Neuronal stem cell (in vitro differentiated cells): ENCODE data around the gene GSTO2.

Source experiments
- DNase-seq: peaks from one replicate; pipeline ENCODE4 v3.0.0-alpha.2; 2013; ENCODE audit warnings: low spot score
- H2AFZ ChIP-seq: one replicate; pipeline ENCODE4 v1.6.1; 2013; ENCODE audit warnings: mild to moderate bottlenecking, low read length, inconsistent platforms
- H2AK5ac ChIP-seq: 2 replicates; pipeline ENCODE4 v1.6.1; 2013; ENCODE audit warnings: low read depth, mild to moderate bottlenecking, inconsistent platforms, low read length, moderate library complexity, mixed read lengths
- H2BK120ac ChIP-seq: 2 replicates; pipeline ENCODE4 v1.6.1; 2013; ENCODE audit warnings: low read depth, mild to moderate bottlenecking, inconsistent platforms, low read length, moderate library complexity, mixed read lengths
- H2BK12ac ChIP-seq: one replicate; pipeline ENCODE4 v1.6.1; 2013; ENCODE audit warnings: low read length, inconsistent platforms
- H2BK15ac ChIP-seq: 2 replicates; pipeline ENCODE4 v1.6.1; 2013; ENCODE audit warnings: mild to moderate bottlenecking, low read length, inconsistent platforms, mixed read lengths
- H2BK5ac ChIP-seq: one replicate; pipeline ENCODE4 v1.6.1; 2013; ENCODE audit warnings: inconsistent platforms, mild to moderate bottlenecking, low read length, moderate library complexity
- H3K14ac ChIP-seq: one replicate; pipeline ENCODE4 v1.6.1; 2013; ENCODE audit warnings: low read length, inconsistent platforms
- H3K18ac ChIP-seq: 2 replicates; pipeline ENCODE4 v1.6.1; 2013; ENCODE audit warnings: low read length, inconsistent platforms
- H3K23ac ChIP-seq: 2 replicates; pipeline ENCODE4 v1.6.1; 2013; ENCODE audit warnings: low read depth, mild to moderate bottlenecking, mixed read lengths, low read length, inconsistent platforms; ENCODE audit not compliant: poor library complexity
- H3K27ac ChIP-seq: replicated peaks from 3 replicates; pipeline ENCODE4 v1.5.1; 2013; ENCODE audit warnings: low read length, inconsistent platforms
- H3K27me3 ChIP-seq, 3 experiments: 2 replicates each; pipeline ENCODE4 v1.6.1; 2013; ENCODE audit warnings: low read length in 3 of 3, mild to moderate bottlenecking in 2 of 3, inconsistent platforms in 1 of 3, low read depth in 1 of 3, mixed read lengths in 1 of 3, moderate library complexity in 1 of 3; ENCODE audit not compliant: control insufficient read depth in 3 of 3, insufficient read depth in 3 of 3
- H3K36me3 ChIP-seq, 2 donors: replicated peaks in 1 of 2; 2 replicates each; pipeline ENCODE4 v1.6.1; 2013; ENCODE audit warnings: low read length in 2 of 2; ENCODE audit not compliant: control insufficient read depth in 2 of 2, insufficient read depth in 2 of 2
- H3K4ac ChIP-seq: 2 replicates; pipeline ENCODE4 v1.6.1; 2013; ENCODE audit warnings: inconsistent platforms, mild to moderate bottlenecking, low read length, moderate library complexity
- H3K4me1 ChIP-seq, 2 donors: 1 replicate in 1 of 2; 2 replicates in 1 of 2; pipeline ENCODE4 v1.6.1; 2013; ENCODE audit warnings: low read length in 2 of 2, low read depth in 1 of 2; ENCODE audit not compliant: control insufficient read depth in 2 of 2, insufficient read depth in 1 of 2
- H3K4me2 ChIP-seq: one replicate; pipeline ENCODE4 v1.6.1; 2013; ENCODE audit warnings: mild to moderate bottlenecking, low read length, inconsistent platforms; ENCODE audit not compliant: insufficient read depth, poor library complexity, severe bottlenecking
- H3K4me3 ChIP-seq, 2 donors: 2 replicates each; pipeline ENCODE4 v1.5.1; 2013; ENCODE audit warnings: low read length in 2 of 2, mild to moderate bottlenecking in 2 of 2, inconsistent platforms in 1 of 2, moderate library complexity in 1 of 2
- H3K79me1 ChIP-seq: one replicate; pipeline ENCODE4 v1.6.1; 2013; ENCODE audit warnings: low read depth, mild to moderate bottlenecking, inconsistent platforms, low read length, moderate library complexity
- H3K9ac ChIP-seq: one replicate; pipeline ENCODE4 v1.6.1; 2013; ENCODE audit warnings: mild to moderate bottlenecking, low read depth, low read length, inconsistent platforms; ENCODE audit not compliant: poor library complexity
- H3K9me3 ChIP-seq, 2 donors: replicated peaks in 1 of 2; 2 replicates each; pipeline versions ENCODE3 to v1.6.1; 2013; ENCODE audit warnings: low read length in 2 of 2, mild to moderate bottlenecking in 2 of 2, inconsistent platforms in 1 of 2, low read depth in 1 of 2, mixed read lengths in 1 of 2, moderate library complexity in 1 of 2; ENCODE audit not compliant: control insufficient read depth in 2 of 2, insufficient read depth in 1 of 2
- H4K8ac ChIP-seq: one replicate; pipeline ENCODE4 v1.6.1; 2013; ENCODE audit warnings: low read depth, mild to moderate bottlenecking, inconsistent platforms, low read length, moderate library complexity
- H4K91ac ChIP-seq: one replicate; pipeline ENCODE4 v1.6.1; 2013; ENCODE audit warnings: low read length, low read depth, mild to moderate bottlenecking, inconsistent platforms; ENCODE audit not compliant: poor library complexity
- WGBS, 2 donors: extraction: QIAGEN DNeasy Blood & Tissue Kit; methylation state at CpG; one replicate each; pipeline ENCODE4 v1.1.7; 2013; ENCODE audit warnings: missing lambda C conversion rate in 2 of 2, mixed read lengths in 1 of 2; ENCODE audit not compliant: insufficient read length in 2 of 2, insufficient replicate concordance in 1 of 2; ENCODE audit errors: extremely low coverage in 2 of 2; 5-methylcytosine and 5-hydroxymethylcytosine counted together

Gene GSTO2

GRCh38 chr10:104318810-104319741 is 50.1 kb downstream of the GSTO2 start:
- Histone ChIP-seq H3K27ac (no peak overlapping the region), H3K79me1 (peaks cover 6% of the 10 kb centered on the region), H3K9ac (peak overlapping the region; percentile 21), H3K27me3 (peaks cover 0 to 6% (median 0%) of the 10 kb centered on the region in 3 experiments), H2BK15ac (no peak overlapping the region), H2AFZ (no peak overlapping the region), H3K23ac (no peak overlapping the region), H3K4me3 (no peak overlapping the region), H4K8ac (no peak overlapping the region), H3K4me1 (peaks cover 5 to 8% of the 10 kb centered on the region in 2 donors), H2BK120ac (no peak overlapping the region), H3K36me3 (peaks cover 5 to 57% of the 10 kb centered on the region in 2 donors), H2AK5ac (peak overlapping the region; percentile 21), H2BK5ac (no peak overlapping the region), H3K18ac (peak overlapping the region; percentile 54), H2BK12ac (no peak overlapping the region), H4K91ac (no peak overlapping the region), H3K4ac (no peak overlapping the region), H3K14ac (peak overlapping the region; percentile 12), H3K4me2 (no peak overlapping the region), H3K9me3 (peaks cover 0 to 2% of the 10 kb centered on the region in 2 donors)
- no peak for DNase-seq
- WGBS, 2 donors: no CpG with 5 or more reads among the region's 19 CpGs

GRCh38 chr10:104321226-104321625 is 52.2 kb downstream of the GSTO2 start:
- H3K14ac ChIP-seq: no peak overlapping the region
- H3K36me3 ChIP-seq: peaks cover 0 to 50% of the 10 kb centered on the region in 2 donors
- H3K4me2 ChIP-seq: no peak overlapping the region
- no peak overlapping the region for H2AFZ ChIP-seq
- H3K27me3 ChIP-seq: peaks cover 0 to 13% (median 0%) of the 10 kb centered on the region in 3 experiments
- H3K4me3 ChIP-seq: no peak overlapping the region
- no peak overlapping the region for H4K8ac ChIP-seq
- H4K91ac ChIP-seq: no peak overlapping the region
- no peak overlapping the region for H2BK15ac ChIP-seq
- H3K23ac ChIP-seq: no peak overlapping the region
- whole genome bisulfite sequencing, 2 donors: no CpG with 5 or more reads among the region's 6 CpGs
- H3K27ac ChIP-seq: no peak overlapping the region
- H3K79me1 ChIP-seq: peaks cover 6% of the 10 kb centered on the region
- H3K4me1 ChIP-seq: peaks cover 5 to 10% of the 10 kb centered on the region in 2 donors
- no peak overlapping the region for H2AK5ac ChIP-seq
- H3K18ac ChIP-seq: no peak overlapping the region
- H3K9ac ChIP-seq: no peak overlapping the region
- H3K9me3 ChIP-seq: peaks cover 0 to 2% of the 10 kb centered on the region in 2 donors
- H3K4ac ChIP-seq: no peak overlapping the region
- no peak overlapping the region for H2BK12ac ChIP-seq
- H2BK5ac ChIP-seq: no peak overlapping the region
- DNase-seq: no peak
- H2BK120ac ChIP-seq: no peak overlapping the region

DNA sequence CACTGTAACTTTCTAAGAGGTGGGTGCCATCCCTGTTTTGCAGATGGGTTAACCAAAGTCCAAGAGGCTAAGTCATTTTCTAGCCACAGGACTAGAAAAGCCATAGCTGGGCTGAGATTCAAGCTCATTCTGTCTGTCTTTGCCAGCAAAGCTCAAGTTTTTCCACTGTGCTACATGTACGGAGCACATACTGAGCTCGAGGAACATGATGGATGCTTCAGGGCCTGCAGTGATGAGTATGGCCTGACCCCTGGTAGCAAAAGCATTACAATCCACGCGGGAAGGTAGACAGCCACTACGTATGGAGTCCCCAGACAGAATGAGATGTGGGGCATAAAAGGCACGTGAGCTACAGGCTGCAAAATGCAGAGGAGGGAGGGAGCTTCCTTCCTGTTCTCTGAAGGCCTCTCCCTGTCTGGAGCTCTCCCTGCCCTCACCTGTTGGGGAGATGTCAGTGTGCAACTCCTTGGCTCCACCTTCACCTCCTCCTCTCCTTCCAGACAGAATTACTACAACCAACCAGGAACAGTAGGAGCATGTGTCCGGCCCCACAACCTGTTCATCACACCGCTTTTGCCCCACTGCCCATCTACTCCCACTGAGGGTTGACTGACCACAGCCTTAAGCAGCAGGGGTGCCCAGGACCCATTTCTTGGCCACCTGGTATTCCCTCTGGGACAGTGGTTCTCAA is 52.9 kb downstream of the GSTO2 start:
- Histone ChIP-seq H3K79me1 (peaks cover 6% of the 10 kb centered on the region), H2AFZ (no peak overlapping the region), H3K27me3 (peaks cover 0 to 18% (median 0%) of the 10 kb centered on the region in 3 experiments), H2BK5ac (no peak overlapping the region), H3K23ac (no peak overlapping the region), H4K91ac (no peak overlapping the region), H2BK15ac (no peak overlapping the region), H3K4me1 (peaks cover 7 to 15% of the 10 kb centered on the region in 2 donors), H3K9ac (no peak overlapping the region), H2AK5ac (no peak overlapping the region), H3K4me3 (no peak overlapping the region), H3K18ac (no peak overlapping the region), H3K9me3 (peaks cover 0 to 2% of the 10 kb centered on the region in 2 donors), H4K8ac (no peak overlapping the region), H3K27ac (no peak overlapping the region), H3K36me3 (peaks cover 0 to 44% of the 10 kb centered on the region in 2 donors), H3K4me2 (no peak overlapping the region), H2BK120ac (no peak overlapping the region), H3K4ac (no peak overlapping the region), H2BK12ac (no peak overlapping the region), H3K14ac (no peak overlapping the region)
- WGBS, 2 donors: no CpG with 5 or more reads among the region's 8 CpGs
- no peak for DNase-seq

DNA sequence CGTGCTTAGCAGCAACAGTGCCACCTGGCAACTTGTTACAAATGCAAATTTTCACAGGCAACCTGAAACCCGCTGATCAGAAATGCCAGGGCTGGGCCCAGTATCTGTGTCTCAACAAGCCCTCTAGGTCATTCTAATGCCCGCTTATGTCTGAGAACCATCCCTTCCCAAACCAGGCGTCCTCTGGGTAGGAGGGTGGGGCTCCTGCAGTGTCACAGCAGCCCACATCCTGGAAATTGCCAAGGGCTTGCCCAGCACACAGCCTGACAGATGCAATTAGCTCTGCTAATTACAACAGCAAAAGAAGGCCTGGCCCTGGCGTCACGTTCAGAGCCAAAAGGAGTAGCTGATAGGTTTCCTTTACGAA is 53.4 kb downstream of the GSTO2 start:
- no CpG with 5 or more reads among the region's 7 CpGs for WGBS, 2 donors

More for the DNA sequence above, 53.4 kb downstream of the GSTO2 start:
- Histone ChIP-seq H4K91ac (no peak overlapping the region), H3K4me2 (no peak overlapping the region), H3K4me3 (no peak overlapping the region), H2BK120ac (no peak overlapping the region), H2BK12ac (no peak overlapping the region), H4K8ac (no peak overlapping the region), H3K14ac (no peak overlapping the region), H3K9me3 (peaks cover 0 to 2% of the 10 kb centered on the region in 2 donors), H3K36me3 (peaks cover 0 to 43% of the 10 kb centered on the region in 2 donors), H2BK5ac (no peak overlapping the region), H3K4me1 (peaks cover 10 to 20% of the 10 kb centered on the region in 2 donors), H3K27ac (no peak overlapping the region), H3K4ac (no peak overlapping the region), H3K9ac (no peak overlapping the region), H3K23ac (no peak overlapping the region), H2BK15ac (no peak overlapping the region), H2AK5ac (no peak overlapping the region), H3K27me3 (peaks cover 0 to 23% (median 0%) of the 10 kb centered on the region in 3 experiments), H3K79me1 (peaks cover 7% of the 10 kb centered on the region), H3K18ac (no peak overlapping the region), H2AFZ (no peak overlapping the region)
- DNase-seq: no peak
